TTC549 (cell line): ENCODE measurements around the gene ZBTB38.

Experiments
- FAIRE-seq: peaks from 2 replicates; lab custom pipeline; 2012; peaks lifted over from hg19 to GRCh38; lab: Jason Lieb, UNC

Gene ZBTB38

DNA sequence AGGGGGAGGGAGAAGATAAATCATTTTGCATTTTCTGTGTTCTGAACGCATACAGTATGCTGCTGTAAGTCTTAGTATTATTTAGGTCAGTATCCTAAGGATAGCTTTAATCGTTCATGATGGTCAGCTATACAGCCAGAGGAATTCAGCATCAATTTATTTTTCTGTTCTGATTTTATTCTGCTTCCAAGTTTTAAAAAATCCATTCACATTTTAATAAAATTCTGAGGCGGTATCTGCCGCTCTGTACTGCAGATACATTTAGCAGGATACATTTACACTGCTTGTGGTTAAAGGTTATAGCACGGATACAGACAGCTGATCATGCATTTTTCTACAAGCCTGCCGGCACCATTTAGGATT lies 17.8 kb downstream of the ZBTB38 start:
- no peak for FAIRE-seq

DNA sequence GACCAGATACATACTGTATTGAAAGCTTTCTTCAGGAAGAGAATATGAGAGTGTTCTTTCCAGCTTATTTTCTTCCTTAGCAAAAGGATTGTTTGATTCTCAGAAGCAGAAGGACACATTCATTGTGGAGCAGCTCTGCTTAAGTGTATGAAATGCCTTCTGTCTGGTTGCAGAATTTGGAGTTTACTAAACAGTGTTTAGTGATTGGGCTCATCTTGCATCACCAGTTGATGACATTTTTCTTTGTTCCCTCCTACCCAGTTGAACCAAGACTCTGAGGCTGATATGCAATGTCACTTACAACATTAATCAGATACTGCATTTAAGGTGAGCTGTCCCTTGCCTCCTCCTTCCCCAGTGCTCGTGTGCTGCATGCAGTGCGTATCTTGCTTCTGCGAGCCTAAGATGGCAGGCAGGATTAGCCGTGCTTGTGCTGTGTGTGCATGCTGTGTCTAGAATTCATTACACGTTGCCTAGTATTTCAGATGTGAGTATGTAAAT lies 18.4 kb downstream of the ZBTB38 start:
- FAIRE-seq = no peak

DNA sequence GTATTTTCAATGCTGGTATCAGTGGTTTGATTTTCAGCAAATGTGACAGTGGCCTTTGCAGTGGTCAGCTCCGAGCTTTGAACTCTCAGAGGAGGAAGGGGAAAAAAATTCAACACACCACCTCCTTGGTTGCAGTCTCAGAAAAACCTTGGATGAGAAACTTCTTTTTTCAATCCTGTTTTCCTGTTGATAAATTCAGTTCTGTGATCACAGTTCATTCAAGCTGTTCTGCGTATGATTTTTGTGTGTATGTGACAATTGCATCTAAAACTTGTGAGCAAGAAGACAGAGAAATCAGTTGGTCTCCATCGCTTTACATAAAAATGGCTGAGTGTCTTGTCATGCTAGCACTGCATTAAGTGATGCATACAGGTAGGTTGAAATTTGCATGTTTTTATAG lies 19.2 kb downstream of the ZBTB38 start:
- FAIRE-seq = no peak

DNA sequence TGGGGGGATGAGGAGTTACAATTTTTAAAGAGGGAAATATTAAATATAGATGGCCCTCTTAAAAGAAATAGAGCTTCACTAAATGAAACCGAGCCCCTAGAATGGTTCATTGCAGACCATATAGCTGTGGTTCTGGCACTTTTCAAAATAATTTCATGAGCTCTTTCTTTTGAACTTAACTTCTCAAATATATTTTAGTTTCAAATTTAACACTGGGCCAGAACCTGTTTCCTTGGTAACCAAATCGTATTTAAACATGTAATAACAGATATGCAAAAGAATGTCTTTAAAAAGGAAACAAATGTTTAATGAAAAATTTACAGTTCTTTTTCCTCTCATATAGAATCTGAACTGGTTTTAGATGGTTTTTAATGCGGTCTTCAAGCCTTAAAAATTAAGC lies 20.1 kb downstream of the ZBTB38 start:
- no peak for FAIRE-seq

DNA sequence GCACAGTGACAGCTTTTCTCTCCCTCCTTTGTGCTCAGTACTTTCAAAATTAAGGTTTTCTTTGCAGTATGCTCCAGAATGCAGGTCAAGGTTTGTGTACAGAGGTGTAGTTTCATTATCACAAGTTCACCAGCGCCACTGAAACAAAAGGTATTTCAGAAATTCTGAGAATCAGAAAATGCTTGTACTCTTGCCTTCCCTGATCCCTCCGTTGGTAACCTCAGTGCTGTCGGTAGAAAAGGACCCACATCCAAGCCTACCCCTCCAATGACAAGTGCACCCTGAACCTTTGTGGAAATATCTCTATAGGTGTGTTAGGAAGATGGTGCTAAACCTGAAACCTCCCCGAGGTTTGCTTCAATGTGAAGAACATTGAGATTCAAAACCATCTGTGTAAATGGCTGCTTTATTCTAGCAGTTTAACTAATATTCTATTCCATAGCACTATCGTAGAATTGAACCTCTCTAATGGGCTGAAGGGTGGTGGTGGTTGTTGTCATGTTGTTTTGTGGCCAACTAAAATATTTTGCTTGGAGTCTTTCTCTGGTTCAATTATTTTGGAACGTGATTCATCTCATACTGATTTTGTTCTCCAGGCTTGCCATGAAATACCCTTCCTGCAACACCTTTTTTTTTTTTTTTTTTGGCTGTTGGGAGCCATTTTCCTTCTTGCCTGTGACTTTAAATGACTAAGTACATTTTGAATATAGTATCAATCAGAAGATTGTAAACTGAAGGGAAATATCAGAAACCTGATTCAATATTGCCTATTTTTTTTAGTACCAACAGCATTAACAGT lies 20.7 kb downstream of the ZBTB38 start:
- no peak for FAIRE-seq

DNA sequence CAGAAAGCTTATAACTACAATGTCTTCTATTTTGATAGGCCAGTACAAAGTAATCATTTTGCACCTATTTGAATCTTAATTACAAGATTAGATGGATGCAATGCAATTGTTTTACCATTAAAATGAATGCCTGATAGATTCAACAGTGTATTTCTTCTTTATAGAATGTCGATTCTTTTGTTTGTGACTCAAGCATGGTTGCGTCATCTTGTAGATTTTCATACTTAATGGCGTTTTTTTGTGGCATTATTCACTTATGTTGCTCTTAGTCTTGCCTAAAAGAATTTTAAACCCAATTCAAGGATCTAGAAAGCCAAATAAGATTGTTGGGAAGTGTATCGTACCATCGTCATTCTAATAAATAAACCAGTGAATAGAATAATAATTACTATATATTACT lies 21.4 kb downstream of the ZBTB38 start:
- FAIRE-seq = no peak

DNA sequence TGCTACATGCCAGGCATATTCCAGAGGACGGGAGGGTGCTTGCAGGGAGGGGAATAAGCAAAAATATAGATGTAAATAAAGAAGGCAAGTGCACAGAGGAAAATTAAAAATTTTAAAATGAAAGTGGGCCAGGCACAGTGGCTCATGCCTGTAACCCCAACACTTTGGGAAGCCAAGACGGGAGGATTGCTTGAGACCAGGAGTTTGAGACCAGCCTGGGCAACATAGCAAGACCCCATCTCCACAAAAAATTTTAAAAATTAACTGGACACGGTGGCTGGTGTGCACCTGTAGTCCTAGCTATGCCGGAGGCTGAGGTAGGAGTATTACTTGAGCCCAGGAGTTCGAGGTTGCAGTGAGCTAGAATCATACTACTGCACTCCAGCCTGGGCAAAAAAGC lies 22.4 kb downstream of the ZBTB38 start:
- no peak for FAIRE-seq

DNA sequence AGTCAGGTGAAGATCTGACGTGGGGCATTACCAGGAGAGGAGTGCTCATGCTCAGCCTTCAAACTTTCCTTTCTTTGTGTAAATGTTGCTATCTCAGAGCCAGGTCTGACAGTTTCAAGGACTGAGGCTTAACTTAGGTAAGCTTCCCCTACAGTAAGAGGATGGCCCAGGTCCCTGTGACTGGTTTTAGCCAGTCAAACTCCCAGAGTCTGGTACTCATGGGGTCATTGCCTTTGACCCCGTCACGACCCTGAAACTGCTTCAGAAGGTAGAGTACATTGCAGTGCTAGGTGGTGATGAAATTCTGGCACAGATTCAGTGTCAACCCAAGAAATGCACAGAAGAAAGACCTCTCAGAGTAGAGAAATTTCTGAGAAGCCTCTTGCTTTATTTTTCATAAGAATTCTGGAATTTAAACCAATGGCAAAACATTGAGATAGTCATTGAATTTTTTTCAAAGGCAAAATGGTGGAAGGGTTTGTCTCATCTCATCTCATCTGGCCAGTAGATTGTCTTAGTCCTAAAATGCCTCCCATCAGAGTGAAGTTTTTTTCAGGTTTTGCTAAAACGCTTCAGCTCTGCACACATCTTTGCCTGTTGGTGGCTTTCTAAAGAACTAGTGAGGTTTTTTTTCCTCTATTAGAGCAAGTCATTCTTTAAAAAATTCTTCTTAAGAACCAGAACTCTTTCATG lies 23.1 kb downstream of the ZBTB38 start:
- FAIRE-seq = no peak

DNA sequence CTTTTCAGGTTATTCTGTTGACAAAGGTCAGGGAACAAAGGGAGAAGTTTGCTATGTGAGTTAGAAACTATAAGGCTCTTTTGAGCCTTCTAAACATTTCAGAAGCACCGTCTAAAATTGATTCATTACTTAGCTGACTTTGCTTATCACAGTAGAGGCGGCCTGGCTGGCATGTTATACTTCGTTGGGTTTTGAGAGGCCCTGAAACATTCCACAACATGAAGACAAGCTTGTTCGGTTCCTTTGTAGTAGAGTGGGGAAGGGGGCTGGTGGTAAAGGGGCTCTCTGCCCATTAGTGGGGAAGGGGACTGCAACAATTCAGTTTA lies 23.6 kb downstream of the ZBTB38 start:
- no peak for FAIRE-seq

DNA sequence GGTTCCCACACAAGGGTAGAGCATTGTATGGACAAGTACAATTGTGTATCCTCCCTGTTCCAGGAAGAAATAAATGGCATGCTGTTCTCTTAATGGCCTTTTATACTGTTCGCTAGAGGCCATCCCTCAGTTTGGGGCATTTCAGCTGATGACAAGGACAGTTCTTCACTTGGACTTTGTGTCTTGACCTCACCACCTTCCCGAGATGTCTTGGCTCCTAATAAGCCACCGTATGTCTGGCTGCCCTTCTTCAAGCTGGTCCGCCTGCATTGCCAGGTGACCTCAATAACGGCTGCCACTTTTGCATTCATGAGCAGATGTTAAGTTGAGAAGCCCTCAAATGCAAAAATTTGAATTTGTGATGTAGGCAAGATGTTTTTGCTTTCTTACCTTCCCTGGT lies 24.1 kb downstream of the ZBTB38 start:
- no peak for FAIRE-seq

DNA sequence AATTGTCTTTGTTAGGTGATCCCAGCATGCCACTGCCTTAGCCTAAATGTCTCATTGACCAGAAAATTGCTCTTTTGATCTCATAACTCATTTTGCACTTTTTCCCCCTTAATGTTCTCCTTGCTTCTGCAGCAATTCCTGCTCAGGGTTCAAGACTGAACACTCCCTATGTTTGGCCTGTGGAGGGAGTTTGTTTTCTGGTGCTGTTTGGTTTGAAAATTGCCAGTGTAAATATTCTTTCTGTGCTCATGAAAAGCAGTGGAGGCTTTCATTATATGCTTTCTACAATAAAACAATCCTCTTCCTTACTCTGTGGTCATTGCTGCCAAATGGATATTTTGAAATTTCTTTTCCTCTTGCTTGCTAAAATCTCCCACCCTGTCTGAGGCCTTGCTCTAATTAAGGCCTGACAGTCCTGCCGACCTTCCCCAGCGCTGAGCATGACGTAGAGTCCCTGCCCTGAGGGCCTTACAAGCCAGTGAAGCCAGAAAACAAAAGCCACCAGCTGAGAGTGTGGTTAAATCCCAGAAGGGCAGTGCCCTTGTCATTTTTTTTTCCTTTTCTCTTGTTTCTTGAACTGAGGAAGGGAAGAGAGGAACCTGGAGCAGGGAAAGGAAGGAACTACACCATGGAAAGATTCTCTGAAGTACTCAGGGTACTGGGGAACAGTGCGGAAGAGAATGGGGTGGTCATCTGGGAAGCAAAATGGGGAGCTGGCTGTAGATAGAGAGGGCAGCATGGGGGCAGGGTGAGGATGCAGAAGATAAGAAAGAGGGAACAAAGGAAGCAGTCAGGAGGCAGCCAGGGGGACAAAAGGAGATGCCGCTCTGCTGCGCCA lies 24.8 kb downstream of the ZBTB38 start:
- FAIRE-seq = no peak

DNA sequence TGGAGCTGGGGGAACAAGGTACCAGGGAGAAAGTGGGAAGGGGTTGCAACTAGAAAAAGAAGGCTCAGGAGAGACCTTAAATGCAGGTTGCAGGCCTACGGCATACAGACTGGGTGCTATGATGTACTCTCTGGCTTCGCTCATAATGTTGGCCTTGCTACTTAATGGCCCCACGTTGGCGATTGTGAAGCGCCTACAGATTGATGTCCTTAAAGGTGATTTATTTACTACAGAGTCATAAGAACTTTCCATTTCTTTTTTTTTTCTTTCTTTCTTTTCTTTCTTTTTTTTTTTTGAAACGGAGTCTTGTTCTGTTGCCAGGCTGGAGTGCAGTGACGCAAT lies 25.4 kb downstream of the ZBTB38 start:
- no peak for FAIRE-seq

DNA sequence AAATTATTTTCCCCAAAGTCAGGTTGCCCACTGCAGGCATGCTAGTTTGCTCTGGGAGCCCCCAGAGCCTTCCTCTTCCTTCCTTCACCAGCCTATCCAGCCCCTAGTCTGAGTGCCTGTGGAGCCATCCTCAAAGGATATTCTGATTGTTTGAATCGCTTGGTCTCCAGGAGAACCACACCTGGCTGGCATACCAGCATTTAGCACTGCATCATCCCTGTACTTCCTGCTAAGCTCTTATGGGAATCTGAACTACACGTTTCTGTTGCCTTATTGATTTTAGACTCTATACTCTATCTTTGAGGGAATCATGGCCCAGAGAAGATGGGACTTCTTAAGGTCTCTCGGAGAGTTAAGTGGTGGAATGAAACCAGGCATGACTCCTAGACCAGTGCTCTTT lies 26.3 kb downstream of the ZBTB38 start:
- FAIRE-seq = no peak

DNA sequence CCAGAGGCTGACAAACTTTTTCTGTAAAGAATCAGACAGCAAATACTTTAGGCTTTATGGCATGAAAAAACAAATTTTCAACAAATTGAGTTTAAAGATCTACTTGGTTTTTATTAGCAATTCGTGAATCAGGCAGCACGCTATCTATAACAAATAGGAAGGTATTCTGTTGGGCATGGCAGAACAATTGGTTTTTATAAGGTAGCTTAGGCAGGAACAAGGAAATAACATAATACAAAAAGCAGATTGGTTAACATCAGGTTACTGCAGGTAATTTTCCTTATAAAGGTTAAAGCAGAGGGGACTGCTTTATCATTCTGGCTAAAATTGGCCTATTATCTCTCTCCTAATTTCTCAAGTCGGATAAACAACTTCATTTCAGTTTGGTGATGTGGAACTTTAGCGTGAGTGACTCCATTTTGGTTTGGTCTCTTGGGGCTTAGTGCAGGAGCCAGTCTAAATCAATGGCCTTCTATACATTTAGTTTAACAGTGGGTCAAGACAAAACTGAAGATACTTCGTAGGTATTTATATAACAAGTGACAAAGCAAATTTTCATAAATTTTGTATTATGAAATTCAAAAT lies 26.8 kb downstream of the ZBTB38 start:
- FAIRE-seq = no peak

DNA sequence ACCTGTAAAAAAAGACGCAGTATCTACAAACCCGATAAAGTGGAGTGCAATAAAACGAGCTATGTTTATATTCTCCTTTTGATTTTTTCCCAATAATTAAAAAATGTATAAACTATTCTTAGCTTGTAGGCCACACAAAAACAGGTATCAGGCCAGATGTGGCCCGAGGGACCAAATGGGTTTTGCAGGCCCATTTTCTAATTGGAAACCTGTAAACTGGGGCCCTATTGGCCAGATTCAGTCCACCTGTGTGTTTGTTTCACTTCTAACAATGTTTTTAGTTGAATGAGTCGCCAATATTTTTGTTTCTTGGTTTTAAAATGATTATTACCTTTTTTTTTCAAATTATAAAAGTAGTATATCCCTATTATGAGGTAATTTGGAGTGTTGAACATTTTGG lies 29.7 kb downstream of the ZBTB38 start:
- FAIRE-seq = no peak

DNA sequence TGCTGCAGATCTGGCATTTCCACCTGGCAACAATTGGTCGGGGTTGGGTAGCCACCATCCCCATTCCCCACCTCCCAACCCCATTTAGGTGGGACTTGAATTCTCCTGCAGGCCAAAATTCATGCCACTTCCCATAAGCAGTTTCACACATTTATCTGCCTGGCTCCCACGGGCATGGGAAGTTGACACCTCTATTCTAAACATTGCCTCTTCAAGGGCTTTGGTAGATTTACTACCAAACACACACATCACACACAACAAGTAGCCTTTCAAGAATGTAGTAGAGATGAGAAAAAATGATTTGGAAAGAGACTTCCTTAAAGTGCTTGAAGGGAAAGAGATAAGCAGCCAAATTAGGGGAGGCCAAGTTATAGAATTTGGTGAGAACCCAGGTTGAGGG lies 30.9 kb downstream of the ZBTB38 start:
- no peak for FAIRE-seq

DNA sequence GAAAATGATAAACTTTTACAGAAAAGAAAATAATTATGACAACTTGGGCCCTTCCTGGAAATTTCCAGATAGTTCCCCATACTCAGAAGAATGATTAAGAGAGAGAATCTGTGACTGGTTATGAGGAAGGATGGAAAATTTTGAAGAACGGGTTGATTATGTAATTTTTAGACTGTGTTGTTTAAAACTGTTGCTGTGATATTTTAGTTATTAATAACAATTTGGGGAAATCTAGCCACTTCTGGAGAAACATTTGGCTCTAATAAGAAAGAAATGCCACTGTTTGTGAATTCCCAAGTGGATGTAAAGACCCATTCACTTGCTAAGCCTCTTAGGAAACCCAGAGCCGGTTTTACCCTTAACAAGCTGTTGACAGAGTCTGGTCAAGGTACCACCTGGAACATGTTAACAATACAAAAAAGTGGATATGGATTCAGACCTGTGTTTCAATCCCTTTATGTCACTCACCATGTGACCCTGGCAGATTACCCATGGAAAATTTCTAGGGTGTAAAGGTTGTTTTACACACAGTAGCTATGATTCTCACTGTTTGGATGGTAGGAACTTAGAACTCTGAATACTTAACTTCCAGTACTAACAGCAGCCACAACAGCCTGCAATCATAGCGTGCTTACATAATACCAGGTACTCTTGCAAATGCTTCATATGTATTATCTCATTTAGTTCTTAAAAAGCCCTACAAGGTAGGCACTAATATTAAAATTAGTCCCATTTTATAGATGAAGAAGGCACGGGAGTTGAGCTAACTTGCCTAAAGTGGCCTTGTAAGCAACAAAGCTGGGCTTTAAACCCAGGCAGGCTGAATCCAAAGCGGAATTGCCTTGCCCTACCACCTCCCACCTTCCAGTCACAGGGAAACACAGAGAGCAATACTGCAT lies 32.0 kb downstream of the ZBTB38 start:
- FAIRE-seq = no peak

DNA sequence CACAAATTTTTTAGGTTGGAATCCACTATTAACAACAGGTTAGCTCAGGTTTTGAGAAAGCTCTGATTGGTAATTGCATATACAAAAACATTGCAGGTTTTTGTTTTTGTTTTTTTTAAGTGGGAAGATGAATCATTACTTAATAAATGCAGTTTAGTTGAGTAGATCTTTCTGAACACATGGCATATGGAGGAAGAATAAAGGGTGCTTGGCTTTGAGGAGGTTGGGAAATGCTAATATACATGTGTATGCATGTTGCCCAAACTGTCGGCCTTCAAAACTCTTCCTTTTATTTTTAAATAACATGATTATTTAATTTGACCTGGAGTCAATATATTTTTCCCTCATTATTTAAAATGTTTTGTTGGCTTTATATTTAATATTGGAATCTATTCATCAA lies 32.8 kb downstream of the ZBTB38 start:
- no peak for FAIRE-seq

DNA sequence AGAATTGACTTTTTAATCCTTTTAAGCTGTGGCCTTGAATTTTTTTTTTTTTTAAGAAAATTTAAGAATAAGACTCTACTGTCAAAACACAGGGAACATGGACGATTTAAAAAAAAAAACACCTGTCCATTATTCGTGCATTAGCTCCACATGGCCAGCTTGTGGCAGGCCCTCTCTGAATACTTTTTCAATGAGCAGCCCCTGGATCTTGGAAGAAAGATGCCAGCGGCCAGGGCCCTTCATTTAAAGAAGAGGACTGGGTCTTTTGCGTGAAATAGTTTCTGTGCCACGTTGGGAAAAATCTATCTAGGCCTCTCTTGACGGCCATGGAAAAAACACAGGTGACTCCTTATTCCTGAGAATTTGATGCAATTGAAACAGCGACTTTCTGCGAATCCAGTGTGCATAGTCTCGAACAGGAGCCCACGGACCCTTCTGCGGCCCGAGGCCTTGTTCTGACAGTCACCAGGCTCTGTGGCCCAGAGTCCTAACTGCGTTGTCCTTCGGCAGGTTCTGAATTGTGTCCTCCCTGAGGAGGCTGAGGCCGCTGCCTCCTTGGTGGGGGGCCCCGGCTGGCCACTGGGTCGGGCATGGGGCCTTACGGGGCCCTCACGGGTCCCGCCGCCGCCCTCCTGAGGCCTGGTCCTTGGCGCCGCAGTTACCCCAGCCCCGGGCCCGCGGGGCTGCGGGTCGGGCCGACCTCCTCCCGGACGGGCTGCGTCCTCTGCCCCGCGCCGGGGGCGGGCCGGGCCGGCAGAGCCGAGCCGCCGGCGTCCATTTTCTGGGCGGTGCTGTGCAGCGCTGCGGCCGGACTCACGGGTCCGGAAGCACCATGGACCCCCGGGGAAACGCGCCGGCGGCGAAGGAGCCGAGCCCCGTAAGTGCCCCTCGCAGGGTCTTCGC lies 33.5 kb downstream of the ZBTB38 start:
- no peak for FAIRE-seq

DNA sequence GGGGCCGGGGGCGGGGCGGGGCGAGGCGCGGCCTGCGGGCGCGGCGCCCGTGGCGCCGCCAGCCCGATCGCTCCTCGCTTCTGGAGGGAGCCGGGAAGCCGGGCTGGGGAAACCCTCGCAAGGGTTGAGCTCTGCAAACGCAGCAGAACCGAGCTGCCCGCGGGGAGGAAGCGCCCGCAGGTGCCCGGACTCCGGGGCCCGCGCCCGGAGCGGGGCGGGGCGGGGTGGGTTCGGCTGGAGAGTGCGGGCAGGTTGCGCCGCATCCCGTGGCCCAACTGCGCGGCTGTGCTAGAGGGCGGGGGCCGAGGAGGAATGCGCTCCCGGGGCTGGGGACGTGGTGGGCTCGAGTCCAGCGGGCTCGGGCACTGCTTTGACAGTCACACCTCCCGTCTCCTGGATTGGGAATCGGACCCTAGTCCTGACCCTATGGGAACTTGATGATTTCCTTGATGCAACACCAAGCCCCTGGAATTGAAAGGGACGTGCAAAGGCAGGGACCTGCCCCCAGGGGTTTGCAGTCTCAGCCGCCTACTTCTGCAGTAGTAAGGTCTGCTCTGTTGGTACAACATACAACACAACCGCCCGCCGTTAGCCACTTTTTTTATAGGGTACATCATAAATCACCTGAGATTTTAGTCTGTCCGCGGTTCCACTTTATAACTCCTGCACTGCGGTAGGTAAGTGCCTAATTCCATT lies 34.3 kb downstream of the ZBTB38 start:
- no peak for FAIRE-seq
